Embryonic facial prominence (tissue), 1 donor: ENCODE measurements around the gene XPO6.

Source experiments
- DNase-seq: peaks from one replicate; pipeline ENCODE4 v3.0.0-alpha.2; 2016; ENCODE audit errors: extremely low spot score

XPO6 gene

DNA sequence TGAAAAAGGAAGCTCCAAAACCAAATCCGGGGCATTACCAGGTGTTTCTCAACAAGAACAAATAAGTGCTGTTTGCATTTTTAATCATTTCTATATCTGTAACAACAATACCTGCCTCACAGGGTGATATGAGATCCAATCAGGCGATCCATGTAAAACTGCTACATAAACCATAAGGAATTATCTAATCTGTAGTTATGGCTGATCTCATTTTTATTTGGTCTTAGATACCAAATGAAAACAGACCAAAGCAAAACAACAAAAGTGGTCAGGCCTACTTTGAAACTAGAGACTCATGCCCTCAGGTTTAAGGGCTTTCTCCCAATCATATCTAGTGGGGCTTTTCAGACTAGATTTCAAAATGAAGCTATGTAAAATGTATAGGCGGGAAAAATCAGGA is 28.3 kb downstream of the XPO6 start:
- no peak for DNase-seq

DNA sequence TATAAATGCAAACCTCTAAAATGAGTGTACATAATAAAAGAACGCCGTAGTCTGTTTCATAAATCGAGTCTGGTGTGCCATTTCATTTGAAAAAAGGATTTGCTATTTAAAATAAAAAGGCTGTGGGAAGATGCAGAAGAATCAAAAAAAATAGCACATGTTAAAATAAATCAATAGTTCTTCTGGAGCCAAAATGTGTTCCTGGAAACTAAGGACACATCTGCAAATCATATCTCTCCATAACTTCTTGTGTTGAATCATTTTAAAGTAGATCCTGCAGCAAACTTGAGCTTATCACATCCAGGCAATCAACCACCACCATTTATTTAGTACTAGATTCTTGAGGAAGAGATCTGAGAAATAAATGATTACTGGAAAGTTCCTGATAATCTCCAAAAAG is 29.0 kb downstream of the XPO6 start:
- no peak for DNase-seq

DNA sequence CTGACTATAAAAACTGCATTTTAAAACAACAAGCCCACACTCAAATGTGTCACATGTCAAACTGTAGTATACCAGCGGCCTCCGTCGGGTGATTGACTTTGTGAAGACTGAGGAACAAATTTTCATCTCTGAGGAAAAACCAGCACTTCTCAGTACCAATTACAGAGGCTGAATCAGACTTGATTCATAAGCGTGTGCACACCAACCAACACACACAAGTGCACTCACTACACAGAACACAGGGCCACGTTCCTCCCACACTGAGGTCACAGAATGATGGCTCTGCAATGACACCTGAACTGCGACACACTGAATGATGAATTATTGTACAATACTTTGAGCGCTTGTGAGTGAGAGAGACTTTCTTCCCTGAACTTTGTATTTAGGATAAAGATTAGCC is 29.6 kb downstream of the XPO6 start:
- DNase-seq: no peak

DNA sequence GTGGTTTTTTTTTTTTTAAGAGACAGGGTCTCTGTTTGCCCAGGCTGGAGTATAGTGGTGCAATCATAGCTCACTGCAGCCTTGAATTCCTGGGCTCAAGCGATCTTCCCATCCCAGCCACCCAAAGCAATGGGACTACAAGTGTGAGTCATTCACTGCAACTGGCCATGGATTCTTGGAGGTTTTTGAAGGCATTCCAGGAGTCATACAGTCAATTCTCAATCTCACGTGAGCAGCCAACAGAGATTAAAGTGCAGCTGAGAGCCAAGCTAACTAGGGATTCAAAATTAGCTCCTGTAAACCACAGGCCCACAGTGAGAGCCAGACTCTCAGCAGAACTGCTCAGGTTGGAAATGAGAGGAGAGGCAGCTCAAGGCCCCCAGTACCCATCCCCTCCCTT is 30.2 kb downstream of the XPO6 start:
- no peak for DNase-seq

DNA sequence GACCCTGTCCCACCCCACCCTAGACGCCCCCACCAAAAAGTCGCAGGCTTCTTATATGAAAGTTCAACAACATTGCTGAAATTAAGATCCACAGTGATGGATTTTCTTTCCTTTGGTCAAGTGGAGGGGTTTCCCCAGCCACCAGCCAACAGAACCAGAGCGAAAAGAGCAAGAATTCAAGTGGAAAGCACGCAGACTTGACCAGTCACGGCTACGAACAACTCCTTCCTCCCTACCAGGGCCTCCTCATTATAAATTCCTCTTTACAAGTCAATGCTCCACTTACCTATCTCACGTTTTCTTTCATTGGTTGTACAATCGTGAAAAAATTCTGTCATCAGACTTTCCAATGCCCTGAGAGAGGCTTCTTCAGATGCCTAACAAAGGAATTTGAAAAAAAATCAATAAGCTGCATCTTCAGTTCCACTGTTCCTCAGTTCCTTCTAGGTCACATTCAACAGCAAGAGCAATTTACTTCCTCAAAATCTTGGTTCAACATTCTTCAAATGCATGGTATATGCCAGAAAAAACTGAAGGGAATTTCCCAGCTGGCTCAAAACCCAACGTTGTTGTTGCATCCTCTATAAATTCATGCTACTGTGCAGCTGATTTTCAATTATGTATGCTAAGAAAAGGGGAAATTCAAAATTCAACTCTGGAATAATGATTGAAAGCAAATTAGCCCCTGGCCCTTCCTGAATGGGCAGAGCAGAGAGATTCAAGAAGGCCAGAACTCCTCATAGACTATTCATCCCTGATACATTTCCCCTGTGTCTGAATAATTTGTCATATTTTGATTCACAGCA is 30.9 kb downstream of the XPO6 start:
- DNase-seq: no peak

DNA sequence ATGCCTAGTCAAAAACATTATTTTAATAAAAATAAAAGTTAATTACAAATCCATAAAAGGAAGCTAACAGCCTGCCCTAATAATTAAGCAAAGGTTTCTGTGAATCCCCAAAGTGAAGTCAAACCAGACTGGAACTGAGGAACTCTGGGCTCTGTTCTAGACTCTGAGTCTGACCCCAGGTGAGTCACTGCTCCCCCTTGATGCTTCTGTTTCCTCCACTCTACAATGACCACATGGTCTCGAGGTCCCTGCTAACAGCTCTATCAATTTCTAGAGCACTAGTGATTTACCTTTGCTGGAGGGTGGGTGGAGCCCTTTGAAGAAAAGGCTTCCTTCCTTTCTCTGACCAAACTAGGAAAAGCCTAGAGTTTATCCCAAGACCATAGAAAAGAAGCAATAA is 32.4 kb downstream of the XPO6 start:
- DNase-seq: no peak

DNA sequence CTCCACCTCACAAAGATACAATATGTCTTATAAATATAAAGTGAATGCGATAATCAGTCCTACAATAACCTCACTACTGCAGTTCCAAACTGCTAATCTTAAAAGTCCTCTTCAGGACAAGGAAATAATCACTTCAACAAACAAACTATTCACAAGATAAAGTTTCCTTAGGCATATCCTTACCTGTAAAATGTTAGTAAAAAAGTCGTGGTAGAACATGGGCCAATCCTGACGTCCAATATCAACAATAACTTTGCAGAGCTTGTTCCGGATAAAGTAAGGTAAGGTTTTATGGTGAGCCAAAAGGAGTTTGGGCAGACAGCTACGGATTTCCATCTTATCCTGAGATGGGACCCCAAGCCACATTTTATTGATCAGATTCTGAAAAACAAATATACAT is 36.0 kb downstream of the XPO6 start:
- DNase-seq: no peak

DNA sequence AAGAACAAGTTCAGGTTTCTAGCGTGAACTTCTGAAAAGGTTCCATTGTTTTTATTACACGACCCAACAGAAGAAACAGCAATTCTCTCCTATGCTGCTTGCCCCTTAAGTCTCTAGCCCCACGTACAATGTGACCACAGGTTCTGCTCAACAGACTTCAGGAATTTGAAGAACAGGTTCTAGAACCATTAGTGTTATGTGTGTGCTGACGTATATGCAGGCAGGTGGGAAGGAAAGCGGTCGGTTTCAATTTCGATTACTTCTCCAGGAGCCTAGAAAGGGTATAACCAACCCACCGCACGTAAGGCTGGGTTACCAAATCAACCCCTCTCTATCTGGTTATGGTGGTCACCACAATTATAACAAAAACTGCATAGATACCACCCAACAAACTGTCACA is 39.4 kb downstream of the XPO6 start:
- DNase-seq: no peak

DNA sequence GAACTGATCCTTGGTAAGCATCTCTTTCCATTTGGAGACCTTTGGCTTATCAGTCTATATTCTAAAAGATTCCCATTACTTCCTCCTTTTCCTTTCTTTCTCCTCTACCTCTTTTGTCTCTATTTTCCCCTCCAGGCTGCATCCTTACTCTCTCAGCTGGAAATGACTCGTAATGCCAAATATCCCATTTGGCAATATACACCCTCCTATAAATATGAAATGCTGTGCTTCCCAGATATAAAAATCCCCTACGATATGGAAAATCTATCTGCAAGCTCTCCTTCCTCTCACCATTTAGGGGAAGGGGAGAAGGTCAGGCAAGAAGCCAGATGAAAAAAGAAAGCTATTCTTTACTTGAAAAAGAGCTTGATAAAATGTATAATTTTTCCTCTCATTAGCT is 39.9 kb downstream of the XPO6 start:
- no peak for DNase-seq

DNA sequence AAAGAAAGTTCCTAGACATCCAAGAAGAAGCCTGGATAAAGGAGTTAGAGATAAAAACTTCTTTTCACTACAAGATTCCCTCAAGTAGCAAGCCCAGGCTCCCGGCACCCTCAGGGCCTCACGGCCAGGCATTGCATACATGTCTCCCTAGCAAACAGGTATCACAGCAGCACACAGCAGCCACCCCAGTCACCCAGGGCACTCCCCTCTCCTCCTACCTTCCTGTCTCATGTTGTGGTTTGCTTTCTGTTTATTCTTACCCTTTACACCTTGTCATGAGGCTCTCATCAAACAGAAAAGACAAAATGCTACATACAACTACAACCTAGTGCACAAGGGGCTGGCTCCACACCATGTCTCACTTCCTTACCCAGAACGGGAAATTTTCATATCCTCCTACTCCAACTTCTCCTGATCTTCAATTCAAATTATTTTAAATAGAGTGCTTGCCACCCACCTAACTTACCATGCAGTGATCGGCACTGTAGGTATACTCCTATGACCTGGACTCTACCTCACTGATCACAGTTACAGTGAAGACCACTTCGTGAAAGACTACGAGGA is 42.7 kb downstream of the XPO6 start:
- no peak for DNase-seq

DNA sequence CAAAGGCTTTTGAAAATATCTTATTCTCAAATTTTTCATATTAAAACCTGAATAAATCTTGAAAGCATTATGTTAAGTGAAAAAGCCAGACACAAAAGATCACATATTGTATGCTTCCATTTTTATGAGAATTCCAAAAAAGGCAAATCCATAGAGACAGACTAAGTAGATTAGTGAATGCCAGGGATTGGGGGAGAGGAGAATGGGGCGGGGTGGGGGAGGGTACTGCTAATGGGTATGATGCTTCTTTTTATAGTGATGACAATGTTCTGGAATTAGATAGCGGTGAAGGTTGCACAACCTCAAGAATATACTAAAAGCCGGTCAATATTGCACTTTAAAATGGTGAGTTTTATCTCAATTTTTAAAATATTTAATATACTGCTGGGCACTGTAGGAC is 44.0 kb downstream of the XPO6 start:
- DNase-seq: no peak

DNA sequence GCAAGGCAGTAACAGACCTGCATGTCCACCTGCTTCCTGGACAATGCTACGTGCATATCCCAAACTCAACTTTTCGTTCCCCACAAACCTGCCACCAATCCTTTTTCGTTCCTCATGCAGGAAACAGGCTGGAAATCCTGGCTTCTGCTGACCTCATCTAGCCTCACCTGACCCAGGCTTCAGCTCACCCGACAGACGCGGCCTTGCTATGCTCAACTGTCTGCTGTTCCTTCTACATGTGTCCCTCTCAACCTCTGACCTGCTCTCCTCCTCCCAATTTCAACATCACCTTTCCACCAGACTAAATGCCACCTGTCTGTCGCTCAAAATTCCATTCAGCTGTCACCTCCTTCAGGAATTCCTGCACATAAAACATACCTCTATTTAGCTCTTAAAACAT is 44.5 kb downstream of the XPO6 start:
- DNase-seq: no peak

DNA sequence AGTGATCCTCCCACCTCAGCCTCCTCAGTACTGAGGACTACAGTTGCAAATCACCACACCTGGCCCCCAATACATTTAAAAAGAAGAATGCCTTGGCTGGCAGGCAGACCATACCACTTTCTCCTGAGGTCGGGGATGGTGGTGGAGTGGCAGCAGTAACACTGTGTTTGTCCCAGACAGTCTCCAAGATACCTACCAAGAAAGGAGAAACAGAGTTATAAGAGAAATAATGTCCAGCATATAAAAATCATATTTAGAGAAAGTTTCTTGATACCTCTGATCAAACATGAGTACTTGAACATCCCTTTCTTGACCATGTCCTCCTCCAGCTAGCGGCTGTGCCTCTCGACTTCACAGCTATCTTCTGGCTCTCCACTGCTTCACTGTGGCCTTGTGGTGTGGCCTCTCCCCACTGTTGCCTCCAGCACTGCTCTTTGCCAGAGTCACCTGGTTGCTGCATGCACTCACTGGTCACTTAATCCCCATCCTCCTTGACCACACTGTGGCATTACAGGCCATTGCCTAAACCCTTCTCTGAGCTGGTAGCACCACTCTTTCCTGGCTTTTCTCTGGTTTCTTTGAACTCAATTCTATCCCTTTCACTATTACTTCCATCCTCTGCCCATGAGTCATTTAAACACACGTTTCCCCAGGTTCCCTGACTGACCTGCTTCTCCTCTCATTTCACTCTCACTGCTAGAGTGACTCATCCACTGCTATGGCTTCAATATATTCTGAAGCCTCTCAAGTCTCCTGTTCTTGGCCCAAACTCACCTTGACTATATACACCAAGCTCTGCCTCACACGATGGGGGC is 45.2 kb downstream of the XPO6 start:
- no peak for DNase-seq

DNA sequence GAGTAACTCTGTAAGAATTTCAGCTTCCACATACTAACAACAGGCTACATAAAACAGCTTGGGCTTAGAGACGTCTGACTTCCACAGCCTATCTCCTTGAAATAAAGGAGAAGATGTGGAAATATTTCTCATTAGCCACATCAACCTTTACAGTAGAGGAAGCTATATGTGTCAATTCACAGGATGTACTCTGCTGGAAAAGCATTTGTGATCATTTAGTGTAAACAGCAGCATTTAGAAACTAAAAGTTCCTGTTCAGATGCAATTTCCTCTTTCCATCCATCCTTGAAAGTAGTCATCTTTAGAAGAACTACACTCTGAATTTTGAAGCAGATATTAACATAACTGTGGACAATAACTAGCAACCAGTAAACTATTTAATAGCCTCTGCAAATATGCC is 46.2 kb downstream of the XPO6 start:
- DNase-seq: no peak

DNA sequence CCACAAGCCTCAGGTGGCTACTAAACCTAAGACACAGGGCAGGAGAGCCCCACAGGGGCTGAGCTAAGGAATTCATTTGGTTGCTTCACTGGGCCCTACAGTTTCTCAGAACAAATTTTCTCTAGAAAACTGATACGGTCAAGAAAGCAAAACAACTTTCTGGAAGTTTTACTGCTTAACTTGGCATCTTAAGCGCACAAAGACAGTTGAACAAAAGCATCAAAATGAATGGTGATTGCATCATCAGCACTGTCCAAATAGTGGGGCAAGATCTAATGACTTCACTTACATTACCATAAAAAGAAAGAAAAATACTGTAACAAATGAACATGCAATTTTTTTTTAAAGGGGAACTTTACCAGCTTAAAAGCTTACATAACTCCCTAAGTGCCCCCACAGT is 47.6 kb downstream of the XPO6 start:
- no peak for DNase-seq

DNA sequence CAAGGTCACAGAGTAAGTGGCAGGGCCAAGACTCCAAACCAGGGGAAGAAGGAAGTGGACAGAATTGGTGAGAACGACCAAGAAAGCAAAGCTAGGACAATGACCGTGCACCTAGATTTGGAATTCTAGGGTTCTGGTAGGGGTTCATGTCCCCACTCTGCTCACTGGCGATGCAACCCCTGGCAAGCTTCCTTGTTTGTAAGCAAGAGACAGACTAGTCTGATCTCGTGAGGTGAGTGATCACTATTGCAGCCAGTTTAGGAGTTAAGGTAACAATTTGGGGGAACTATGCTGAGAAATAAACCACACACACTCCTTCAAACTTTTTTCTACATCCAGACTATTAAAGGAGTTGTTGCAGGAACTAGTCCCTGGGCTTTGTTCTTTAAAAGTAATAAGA is 48.1 kb downstream of the XPO6 start:
- DNase-seq: no peak

DNA sequence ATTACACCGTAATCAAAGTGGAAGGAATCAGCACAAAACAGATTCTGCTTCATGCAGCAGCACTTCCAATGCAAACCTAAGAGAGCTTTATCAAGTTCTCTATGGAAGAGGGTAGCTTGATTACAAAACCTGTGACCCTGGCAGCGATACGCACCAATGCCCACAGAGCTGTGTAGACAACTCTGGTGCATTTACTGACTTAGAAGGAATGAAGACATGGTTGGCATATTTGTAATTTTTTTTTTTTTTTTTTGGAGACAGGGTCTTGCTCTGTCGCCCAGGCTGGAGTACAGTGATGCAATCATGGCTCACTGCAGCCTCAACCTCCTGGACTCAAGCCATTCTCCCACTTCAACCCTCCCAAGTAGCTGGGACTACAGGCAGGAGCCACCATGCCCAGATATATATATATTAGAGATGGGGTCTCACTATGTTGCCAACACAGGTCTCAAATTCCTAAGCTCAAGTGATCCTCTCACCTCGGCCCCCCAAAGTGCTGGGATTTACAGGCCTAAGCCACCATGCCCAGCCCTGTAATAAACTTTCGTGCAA is 49.4 kb downstream of the XPO6 start:
- no peak for DNase-seq

DNA sequence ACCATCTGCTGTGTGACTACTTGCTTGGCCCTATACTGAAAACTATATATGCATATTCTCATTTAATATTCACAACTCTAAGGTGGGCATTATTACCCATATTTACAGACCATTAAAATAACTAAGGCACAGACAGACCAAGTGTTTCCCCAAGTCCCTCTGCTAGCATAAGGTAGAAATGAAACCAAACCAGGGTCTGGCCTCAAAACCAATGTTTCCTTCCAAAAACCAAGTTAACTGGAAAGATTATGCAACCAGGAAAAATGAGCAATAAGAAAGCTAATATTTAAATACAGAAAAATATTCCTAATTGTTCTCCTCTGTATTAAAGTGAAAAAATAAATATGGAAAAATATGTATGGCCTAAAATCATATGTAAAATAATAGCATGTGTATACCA is 50.1 kb downstream of the XPO6 start:
- no peak for DNase-seq

DNA sequence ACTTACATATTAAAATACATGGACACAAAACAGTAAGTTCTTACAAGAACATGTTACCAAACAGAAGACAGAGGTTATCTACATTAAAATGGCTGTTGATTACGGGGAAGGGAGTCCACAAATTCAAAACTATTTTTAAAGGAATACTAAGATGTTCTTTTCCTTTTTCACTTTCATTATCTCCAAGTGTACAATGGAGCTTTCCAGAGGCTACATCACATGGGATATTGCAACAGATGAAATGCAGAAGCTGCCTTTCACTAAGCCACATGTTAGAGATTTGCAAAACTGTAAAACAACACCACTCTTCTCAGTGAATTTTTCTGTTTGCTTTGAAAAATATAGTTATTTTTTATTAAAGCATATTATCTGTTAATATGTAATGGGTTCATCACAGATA is 53.6 kb downstream of the XPO6 start:
- no peak for DNase-seq

DNA sequence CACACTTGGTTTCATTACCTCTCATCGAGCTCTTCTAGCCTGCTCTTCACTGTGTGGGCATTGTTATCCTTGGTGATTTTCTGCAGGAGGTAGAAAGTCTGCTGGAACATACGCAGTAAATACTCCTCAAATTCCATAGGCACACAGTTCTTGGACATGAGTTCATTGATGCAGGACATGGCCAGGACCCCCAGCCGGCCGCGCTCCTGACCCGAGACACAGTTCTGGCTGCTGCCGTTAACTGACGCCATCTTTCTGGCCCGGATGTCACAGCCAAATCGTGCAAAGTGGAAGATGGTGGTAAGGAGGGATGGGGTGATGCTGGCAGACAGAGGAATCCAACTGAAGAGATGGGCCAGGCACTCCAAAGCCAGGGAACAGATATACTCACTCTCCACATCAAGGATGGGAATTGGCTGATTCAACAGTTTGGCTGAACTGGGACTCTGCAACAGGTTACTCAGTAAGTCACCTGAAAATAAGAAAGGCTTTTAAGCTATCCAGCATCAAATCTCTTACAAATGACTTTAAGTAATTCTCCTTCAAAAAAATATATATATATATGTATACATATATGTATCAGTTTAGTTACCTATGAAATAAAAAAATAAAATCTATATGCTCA is 55.6 kb downstream of the XPO6 start:
- DNase-seq: no peak

DNA sequence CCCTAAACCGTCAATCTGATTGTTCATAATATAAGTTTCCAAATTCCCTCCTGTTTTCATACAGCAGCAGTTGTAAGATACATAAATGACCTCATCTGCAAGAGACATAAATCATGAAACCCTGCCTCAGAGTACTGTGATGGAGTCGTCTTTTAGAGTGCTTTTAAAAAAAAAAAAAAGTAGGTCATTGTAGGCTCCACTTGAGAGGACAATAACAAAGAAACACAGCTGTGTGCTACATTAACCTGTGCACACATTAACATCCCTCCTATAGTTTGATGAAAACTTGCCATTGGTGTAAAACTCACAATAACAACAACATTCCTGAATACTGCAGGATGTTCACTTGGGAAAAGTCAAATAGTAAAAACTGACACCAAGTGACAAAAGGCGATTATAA is 56.5 kb downstream of the XPO6 start:
- DNase-seq: no peak

DNA sequence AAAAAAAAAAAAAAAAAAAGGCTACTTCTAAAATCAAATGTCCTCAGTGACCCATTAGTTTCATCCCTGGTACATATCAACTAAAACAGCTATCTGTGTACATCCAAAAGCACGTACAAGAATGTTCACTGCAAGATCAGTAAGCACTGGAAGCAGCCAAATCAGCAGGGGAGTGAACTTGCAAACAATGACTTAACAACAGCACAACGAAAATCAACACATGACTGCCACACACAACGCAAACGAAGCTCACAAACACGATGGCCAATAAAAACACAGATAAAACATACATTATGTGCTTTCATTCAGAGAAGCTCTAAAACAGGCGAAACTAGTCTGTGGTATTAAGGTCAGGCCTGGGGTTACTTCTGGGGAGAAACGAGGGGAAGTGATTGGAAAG is 60.6 kb downstream of the XPO6 start:
- DNase-seq: no peak
